ENCODE measurements around the gene SIAH1. TPM values are rescaled to one million over a fixed set of nuclear protein-coding genes. Genes with fewer than 3 reads are reported as not detected.

SIAH1 gene
- total RNA-seq, 1 experiment from 2014 or later, result 33.2 TPM

- Histone ChIP-seq H2BK12ac (ENCODE audit: insufficient read length, low read depth, low read length) (no peak overlapping the region), H3K23ac (ENCODE audit: insufficient read length, low read depth, low read length) (no peak overlapping the region), H3K79me2 (ENCODE audit: insufficient read depth, low read length) (peaks cover 57% of the 10 kb centered on the region), H3T11ph (ENCODE audit: low read length) (no peak overlapping the region), H3K27ac (ENCODE audit: insufficient read length, low read depth, low read length) (no peak overlapping the region), H3K4me2 (ENCODE audit: insufficient read depth, insufficient read length, low read length) (peak overlapping the region; percentile 99), H2BK5ac (ENCODE audit: insufficient read length, low read length) (no peak overlapping the region), H3K23me2 (ENCODE audit: insufficient read length, low read depth, low read length, poor library complexity, severe bottlenecking) (peaks cover 10% of the 10 kb centered on the region), H3K9me3 (ENCODE audit: control insufficient read depth, low read depth, low read length) (no peaks in the 10 kb centered on the region), H2BK15ac (ENCODE audit: low read depth, low read length) (no peak overlapping the region), H2BK120ac (ENCODE audit: low read depth, low read length, poor library complexity, severe bottlenecking) (no peak overlapping the region), H3K14ac (ENCODE audit: insufficient read depth, low read length) (no peak overlapping the region), H4K20me1 (ENCODE audit: control insufficient read depth, insufficient read depth, insufficient read length) (no peaks in the 10 kb centered on the region), H3K9ac (ENCODE audit: extremely low read depth, insufficient read length, low read length) (peak overlapping the region; percentile 90), H4K8ac (replicated peaks; ENCODE audit: insufficient read length, low read depth, low read length) (no peak overlapping the region), H2AK5ac (ENCODE audit: insufficient read length, low read length) (no peak overlapping the region), H3K56ac (ENCODE audit: insufficient read length, low read depth, low read length) (no peak overlapping the region), H3K18ac (ENCODE audit: insufficient read length, low read depth, low read length) (no peak overlapping the region), H3K27me3 (ENCODE audit: insufficient read depth, low read length) (no peaks in the 10 kb centered on the region), H4K5ac (ENCODE audit: insufficient read length, low read depth, low read length) (no peak overlapping the region), H2BK20ac (ENCODE audit: low read depth, low read length, poor library complexity, severe bottlenecking) (no peak overlapping the region), H2AFZ (ENCODE audit: low read length) (no peak overlapping the region), H3K79me1 (ENCODE audit: insufficient read depth, low read depth, low read length, poor library complexity, severe bottlenecking) (no peaks in the 10 kb centered on the region), H3K4me1 (ENCODE audit: insufficient read depth, low read length) (peaks cover 13% of the 10 kb centered on the region; the same call in 1 of the 2 replicates), H3K4ac (ENCODE audit: low read depth, low read length) (no peak overlapping the region), H4K91ac (ENCODE audit: insufficient read length, low read depth, low read length) (no peak overlapping the region)
- Mint-ChIP-seq H3K4me1 (peaks cover 39 to 58% of the 10 kb centered on the region in 2 experiments), H3K4me3 (peak overlapping the region; percentile 90 to 99), H3K27me3 (ENCODE audit: low read depth) (no peaks in the 10 kb centered on the region; the same call in 1 of the 2 replicates), H3K36me3 (ENCODE audit: insufficient read depth in 1 of 3, low read depth in 3 of 3) (peaks cover 0 to 2% (median 0%) of the 10 kb centered on the region in 3 experiments; a peak in 2 of 7 replicates), H3K9me3 (0 out of 5 replicates have a peak, but pooled peaks cover 0 to 3% of the 10 kb centered on the region in 2 experiments), H3K27ac (peak overlapping the region; percentile 3 to 99 (median 54); a peak in 4 of 7 replicates)
- no peak for TF ChIP-seq CTCF (conservative IDR thresholded peaks at IDR 0.05)
- DNase-seq, result no peak
- no CpG with 5 or more reads among the region's 6 CpGs for WGBS (ENCODE audit: extremely low coverage, insufficient read length, low lambda C conversion rate)
Measured at GRCh38 chr16:48383009-48383876, 2.0 kb downstream of the SIAH1 start.
